Fibroblast of villous mesenchyme (primary cell): Measurements from ENCODE around the gene SYT6. TPM values are rescaled to one million over a fixed set of nuclear protein-coding genes. Genes with fewer than 3 reads are reported as not detected.

ENCODE experiments used
- DNase-seq: peaks from one replicate; pipeline ENCODE4 v3.0.0-alpha.2; 2010; ENCODE audit warnings: low read depth
- H3K4me3 ChIP-seq: 2 replicates; pipeline ENCODE4 v1.5.1; 2011; ENCODE audit warnings: low read depth, mild to moderate bottlenecking, low read length
- total RNA-seq: library from RNA; depleted of rRNA; stranded (reverse); fragments of >200 nt; gene quantifications from 2 replicates; pipeline ENCODE4 v1.2.3, GENCODE V29; 2012
- TF ChIP-seq, protein P1 (sequence below): IDR thresholded peaks from 2 replicates; pipeline ENCODE4 v1.5.1; 2012; ENCODE audit warnings: low read depth, mild to moderate bottlenecking, low read length; ENCODE audit not compliant: insufficient read depth

SYT6 gene
- total RNA-seq, 1 donor = not detected

- H3K4me3 ChIP-seq = no peak overlapping the region
- TF ChIP-seq, protein P1, sequence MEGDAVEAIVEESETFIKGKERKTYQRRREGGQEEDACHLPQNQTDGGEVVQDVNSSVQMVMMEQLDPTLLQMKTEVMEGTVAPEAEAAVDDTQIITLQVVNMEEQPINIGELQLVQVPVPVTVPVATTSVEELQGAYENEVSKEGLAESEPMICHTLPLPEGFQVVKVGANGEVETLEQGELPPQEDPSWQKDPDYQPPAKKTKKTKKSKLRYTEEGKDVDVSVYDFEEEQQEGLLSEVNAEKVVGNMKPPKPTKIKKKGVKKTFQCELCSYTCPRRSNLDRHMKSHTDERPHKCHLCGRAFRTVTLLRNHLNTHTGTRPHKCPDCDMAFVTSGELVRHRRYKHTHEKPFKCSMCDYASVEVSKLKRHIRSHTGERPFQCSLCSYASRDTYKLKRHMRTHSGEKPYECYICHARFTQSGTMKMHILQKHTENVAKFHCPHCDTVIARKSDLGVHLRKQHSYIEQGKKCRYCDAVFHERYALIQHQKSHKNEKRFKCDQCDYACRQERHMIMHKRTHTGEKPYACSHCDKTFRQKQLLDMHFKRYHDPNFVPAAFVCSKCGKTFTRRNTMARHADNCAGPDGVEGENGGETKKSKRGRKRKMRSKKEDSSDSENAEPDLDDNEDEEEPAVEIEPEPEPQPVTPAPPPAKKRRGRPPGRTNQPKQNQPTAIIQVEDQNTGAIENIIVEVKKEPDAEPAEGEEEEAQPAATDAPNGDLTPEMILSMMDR = no peak
- DNase-seq = no peak
These were observed 30.6 kb downstream of the SYT6 start for GRCh38 chr1:114122941-114123618.

- TF ChIP-seq, protein P1 = no peak
- H3K4me3 ChIP-seq = no peak overlapping the region
- DNase-seq = no peak
These were observed 35.2 kb downstream of the SYT6 start for GRCh38 chr1:114118351-114118990.

DNA sequence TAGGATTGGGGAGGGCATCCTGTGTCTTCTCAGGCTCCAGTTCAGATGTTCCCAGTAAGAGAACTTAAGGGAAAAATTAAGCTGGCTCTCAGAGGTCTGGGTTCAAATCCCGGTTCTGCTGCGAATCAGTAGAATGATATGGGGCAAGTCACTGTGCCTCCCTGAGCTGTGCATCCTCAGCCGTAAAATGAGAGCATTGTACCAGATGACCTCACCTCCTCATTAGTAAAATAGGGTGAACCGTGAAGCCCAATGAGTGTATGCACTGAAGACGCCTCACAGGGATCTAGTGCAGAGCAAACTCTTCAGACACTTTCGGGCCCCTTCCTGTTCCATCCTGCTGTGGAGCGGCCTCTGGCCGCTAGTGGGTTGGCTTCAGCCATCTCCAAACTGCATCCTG is 36.0 kb downstream of the SYT6 start:
- no peak overlapping the region for H3K4me3 ChIP-seq
- TF ChIP-seq, protein P1 = no peak
- DNase-seq = no peak

- DNase-seq = no peak
- H3K4me3 ChIP-seq = no peak overlapping the region
- TF ChIP-seq, protein P1 = no peak
These were observed 37.6 kb downstream of the SYT6 start for GRCh38 chr1:114116086-114116485.

DNA sequence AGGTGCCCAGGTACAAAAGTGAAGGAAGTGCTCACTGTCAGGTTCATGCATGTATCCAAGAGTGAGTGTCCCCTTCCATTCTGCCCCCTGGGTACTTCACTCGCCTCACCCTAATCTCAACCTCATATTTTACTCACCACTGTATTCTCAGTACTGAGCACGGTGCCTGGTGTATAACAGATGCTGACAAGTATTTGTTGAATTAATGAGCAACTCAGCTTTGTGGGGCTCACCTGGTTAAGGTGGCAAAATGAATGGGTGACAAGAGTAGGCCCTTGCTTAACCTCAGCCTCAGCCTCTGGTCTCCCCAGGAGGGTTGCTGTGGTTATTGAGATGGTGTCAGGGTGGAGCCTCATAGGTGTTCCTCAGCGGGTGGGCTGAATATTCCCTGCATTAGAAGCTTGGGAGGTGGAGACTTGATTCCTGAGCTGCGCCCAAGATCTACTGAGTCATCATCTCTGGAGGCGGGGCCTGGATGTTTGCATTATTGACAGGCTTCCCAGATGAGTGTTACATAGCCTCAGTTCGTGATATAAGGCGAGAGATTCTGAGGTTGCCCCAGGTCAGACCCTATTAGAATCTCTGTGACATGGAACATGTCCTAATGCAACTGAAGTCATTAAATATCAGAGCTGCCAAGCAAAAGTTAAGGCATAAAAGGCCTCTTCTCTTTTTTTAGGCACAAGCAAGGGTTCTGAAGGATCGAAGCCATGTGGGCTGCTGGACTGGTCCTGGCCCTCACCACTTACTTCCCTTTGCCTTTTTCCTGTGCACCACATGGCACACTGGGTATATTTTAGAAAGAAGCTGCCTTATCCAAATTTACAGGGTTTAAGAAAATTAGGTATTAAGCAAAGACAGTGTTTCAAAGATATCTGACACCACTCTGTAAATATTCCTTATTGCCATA is 39.2 kb downstream of the SYT6 start:
- TF ChIP-seq, protein P1 = no peak
- no peak for DNase-seq

GRCh38 chr1:114113411-114114184 is 40.1 kb downstream of the SYT6 start:
- H3K4me3 ChIP-seq = no peak overlapping the region
- TF ChIP-seq, protein P1 = no peak
- DNase-seq = no peak

More for the DNA sequence above, 39.2 kb downstream of the SYT6 start:
- no peak overlapping the region for H3K4me3 ChIP-seq
